ENCODE measurements around the gene FALEC. TPM values are rescaled to one million over a fixed set of nuclear protein-coding genes. Genes with fewer than 3 reads are reported as not detected.
A peak's percentile ranks its signal among the peaks of the same experiment; 100 is the strongest.

Gene FALEC
- total and polyA plus RNA-seq, 9 of the 15 experiments (the other 6 are each of a cell fraction or from before 2014, with no cell fraction given) = 0.15 to 1.8 (median 0.53) TPM; not detected in 5

DNA sequence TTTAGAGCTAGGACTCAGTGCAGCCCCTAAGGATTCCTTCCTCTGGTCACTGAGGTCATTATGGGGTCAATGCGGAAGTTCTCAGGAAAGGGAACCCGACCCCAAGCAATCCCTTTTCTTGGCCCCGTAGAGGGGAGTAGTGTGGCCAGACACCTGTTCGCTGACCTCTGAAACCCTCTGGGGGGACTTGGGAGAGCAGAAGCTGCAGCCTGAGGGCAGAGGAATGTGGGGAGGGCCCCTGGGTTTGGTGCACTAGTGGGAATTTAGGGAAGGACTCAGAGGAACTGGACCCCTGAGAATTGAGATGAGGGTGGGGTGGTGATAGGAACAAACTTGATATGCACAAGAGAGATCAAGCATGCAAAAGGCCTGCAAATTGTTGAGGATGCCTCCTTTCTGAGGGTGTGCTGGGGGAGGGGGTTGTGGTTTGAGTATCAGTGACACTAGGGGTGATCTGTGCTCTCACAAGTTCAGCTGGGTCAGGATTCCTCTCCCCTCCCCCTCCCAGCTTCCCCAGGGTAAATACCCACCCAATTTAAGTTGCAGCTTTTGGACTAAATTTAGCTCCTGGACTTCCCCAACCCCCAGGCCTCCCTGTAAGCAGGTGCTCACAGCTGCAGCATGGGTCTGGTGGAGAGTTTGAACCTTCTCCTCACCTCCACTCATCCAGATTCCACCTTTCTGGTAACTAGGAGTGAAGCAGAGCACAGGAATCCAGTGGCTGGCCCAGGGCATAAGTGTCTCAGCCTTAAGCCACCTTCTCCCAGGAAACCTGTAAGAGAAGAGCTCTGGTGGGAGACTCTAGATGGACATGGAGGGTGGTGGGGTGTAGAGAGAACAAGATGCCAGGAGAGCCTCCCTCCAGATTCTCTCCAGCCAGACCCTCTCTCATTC lies 47.1 kb downstream of the FALEC start (continued):
- TF ChIP-seq, protein P1, sequence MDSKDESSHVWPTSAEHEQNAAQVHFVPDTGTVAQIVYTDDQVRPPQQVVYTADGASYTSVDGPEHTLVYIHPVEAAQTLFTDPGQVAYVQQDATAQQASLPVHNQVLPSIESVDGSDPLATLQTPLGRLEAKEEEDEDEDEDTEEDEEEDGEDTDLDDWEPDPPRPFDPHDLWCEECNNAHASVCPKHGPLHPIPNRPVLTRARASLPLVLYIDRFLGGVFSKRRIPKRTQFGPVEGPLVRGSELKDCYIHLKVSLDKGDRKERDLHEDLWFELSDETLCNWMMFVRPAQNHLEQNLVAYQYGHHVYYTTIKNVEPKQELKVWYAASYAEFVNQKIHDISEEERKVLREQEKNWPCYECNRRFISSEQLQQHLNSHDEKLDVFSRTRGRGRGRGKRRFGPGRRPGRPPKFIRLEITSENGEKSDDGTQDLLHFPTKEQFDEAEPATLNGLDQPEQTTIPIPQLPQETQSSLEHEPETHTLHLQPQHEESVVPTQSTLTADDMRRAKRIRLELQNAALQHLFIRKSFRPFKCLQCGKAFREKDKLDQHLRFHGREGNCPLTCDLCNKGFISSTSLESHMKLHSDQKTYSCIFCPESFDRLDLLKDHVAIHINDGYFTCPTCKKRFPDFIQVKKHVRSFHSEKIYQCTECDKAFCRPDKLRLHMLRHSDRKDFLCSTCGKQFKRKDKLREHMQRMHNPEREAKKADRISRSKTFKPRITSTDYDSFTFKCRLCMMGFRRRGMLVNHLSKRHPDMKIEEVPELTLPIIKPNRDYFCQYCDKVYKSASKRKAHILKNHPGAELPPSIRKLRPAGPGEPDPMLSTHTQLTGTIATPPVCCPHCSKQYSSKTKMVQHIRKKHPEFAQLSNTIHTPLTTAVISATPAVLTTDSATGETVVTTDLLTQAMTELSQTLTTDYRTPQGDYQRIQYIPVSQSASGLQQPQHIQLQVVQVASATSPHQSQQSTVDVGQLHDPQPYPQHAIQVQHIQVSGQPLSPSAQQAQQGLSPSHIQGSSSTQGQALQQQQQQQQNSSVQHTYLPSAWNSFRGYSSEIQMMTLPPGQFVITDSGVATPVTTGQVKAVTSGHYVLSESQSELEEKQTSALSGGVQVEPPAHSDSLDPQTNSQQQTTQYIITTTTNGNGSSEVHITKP (IDR thresholded peaks at IDR 0.05; ENCODE audit: partially characterized antibody) = no peak
- peak; percentile 65 for TF ChIP-seq ELF2 (CRISPR knock-in tag; IDR thresholded peaks at IDR 0.05)
- TF ChIP-seq ZNF124 (CRISPR knock-in tag; IDR thresholded peaks at IDR 0.05) = no peak
- peak; percentile 64; the same call in 1 of the 2 replicates for TF ChIP-seq RNF2 (IDR thresholded peaks at IDR 0.05)
- no peak for TF ChIP-seq L3MBTL2 (IDR thresholded peaks at IDR 0.05)
- TF ChIP-seq FIP1L1 (IDR thresholded peaks at IDR 0.05; ENCODE audit: low read depth, low read length, poor library complexity, severe bottlenecking) = no peak
- peak; percentile 55 for TF ChIP-seq GABPA (tag; conservative IDR thresholded peaks at IDR 0.05; ENCODE audit: low read depth)
- no peak for TF ChIP-seq FOXJ2 (tag; IDR thresholded peaks at IDR 0.05)
- TF ChIP-seq, protein P2, sequence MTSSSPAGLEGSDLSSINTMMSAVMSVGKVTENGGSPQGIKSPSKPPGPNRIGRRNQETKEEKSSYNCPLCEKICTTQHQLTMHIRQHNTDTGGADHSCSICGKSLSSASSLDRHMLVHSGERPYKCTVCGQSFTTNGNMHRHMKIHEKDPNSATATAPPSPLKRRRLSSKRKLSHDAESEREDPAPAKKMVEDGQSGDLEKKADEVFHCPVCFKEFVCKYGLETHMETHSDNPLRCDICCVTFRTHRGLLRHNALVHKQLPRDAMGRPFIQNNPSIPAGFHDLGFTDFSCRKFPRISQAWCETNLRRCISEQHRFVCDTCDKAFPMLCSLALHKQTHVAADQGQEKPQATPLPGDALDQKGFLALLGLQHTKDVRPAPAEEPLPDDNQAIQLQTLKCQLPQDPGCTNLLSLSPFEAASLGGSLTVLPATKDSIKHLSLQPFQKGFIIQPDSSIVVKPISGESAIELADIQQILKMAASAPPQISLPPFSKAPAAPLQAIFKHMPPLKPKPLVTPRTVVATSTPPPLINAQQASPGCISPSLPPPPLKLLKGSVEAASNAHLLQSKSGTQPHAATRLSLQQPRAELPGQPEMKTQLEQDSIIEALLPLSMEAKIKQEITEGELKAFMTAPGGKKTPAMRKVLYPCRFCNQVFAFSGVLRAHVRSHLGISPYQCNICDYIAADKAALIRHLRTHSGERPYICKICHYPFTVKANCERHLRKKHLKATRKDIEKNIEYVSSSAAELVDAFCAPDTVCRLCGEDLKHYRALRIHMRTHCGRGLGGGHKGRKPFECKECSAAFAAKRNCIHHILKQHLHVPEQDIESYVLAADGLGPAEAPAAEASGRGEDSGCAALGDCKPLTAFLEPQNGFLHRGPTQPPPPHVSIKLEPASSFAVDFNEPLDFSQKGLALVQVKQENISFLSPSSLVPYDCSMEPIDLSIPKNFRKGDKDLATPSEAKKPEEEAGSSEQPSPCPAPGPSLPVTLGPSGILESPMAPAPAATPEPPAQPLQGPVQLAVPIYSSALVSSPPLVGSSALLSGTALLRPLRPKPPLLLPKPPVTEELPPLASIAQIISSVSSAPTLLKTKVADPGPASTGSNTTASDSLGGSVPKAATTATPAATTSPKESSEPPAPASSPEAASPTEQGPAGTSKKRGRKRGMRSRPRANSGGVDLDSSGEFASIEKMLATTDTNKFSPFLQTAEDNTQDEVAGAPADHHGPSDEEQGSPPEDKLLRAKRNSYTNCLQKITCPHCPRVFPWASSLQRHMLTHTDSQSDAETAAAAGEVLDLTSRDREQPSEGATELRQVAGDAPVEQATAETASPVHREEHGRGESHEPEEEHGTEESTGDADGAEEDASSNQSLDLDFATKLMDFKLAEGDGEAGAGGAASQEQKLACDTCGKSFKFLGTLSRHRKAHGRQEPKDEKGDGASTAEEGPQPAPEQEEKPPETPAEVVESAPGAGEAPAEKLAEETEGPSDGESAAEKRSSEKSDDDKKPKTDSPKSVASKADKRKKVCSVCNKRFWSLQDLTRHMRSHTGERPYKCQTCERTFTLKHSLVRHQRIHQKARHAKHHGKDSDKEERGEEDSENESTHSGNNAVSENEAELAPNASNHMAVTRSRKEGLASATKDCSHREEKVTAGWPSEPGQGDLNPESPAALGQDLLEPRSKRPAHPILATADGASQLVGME (CRISPR knock-in tag; IDR thresholded peaks at IDR 0.05) = peak; percentile 44; the same call in 1 of the 2 replicates
- 0 out of 2 replicates have a peak, but pooled peaks have one; percentile 4 for TF ChIP-seq TCF3 (CRISPR knock-in tag; IDR thresholded peaks at IDR 0.05)
- TF ChIP-seq NR2C1 (IDR thresholded peaks at IDR 0.05) = peak; percentile 84
- TF ChIP-seq NR2C1 (tag; IDR thresholded peaks at IDR 0.05) = peak; percentile 90
- TF ChIP-seq FOXP1 (CRISPR knock-in tag; IDR thresholded peaks at IDR 0.05) = no peak
- no peak for TF ChIP-seq CEBPB (tag; IDR thresholded peaks at IDR 0.05)
- TF ChIP-seq ZNF354B (CRISPR knock-in tag; IDR thresholded peaks at IDR 0.05) = no peak
- TF ChIP-seq ZBED1 (IDR thresholded peaks at IDR 0.05) = 0 out of 2 replicates have a peak, but pooled peaks have one; percentile 60
- TF ChIP-seq ZNF57 (CRISPR knock-in tag; IDR thresholded peaks at IDR 0.05) = no peak

Measured in K562 (cell line).